GM23338 (cell line): Measurements from ENCODE around the gene SULF2. TPM values are rescaled to one million over a fixed set of nuclear protein-coding genes. Genes with fewer than 3 reads are reported as not detected.

Source experiments
- ATAC-seq: fragments of 200-7000 bp; cut with Tn5 transposase; 3 replicates; pipeline ENCODE4 v1.9.1; 2020
- DNase-seq: peaks from one replicate; pipeline ENCODE4 v3.0.0-alpha.2; 2015; ENCODE audit warnings: low spot score
- H2AFZ ChIP-seq: fragments of 200-600 bp; sonication (generic); 2 replicates; pipeline ENCODE4 v1.8.0; 2016; ENCODE audit warnings: antibody characterized with exemption, mild to moderate bottlenecking, moderate library complexity
- H3F3A ChIP-seq: fragments of 200-600 bp; sonication (generic); replicated peaks from 2 replicates; pipeline ENCODE4 v1.8.0; 2017; ENCODE audit warnings: antibody characterized with exemption, mixed run types, low read depth
- H3K27ac ChIP-seq: fragments of 200-600 bp; sonication (generic); 2 replicates; pipeline ENCODE4 v1.6.1; 2016; ENCODE audit warnings: low read depth
- H3K27me3 ChIP-seq: fragments of 200-600 bp; sonication (generic); 2 replicates; pipeline ENCODE4 v1.8.0; 2016; ENCODE audit warnings: mild to moderate bottlenecking, mixed run types, moderate library complexity; ENCODE audit not compliant: insufficient read depth
- H3K36me3 ChIP-seq: fragments of 200-600 bp; sonication (generic); 2 replicates; pipeline ENCODE4 v1.8.0; 2016; ENCODE audit warnings: mild to moderate bottlenecking; ENCODE audit not compliant: insufficient read depth
- H3K4me1 ChIP-seq: fragments of 200-600 bp; sonication (generic); 2 replicates; pipeline ENCODE4 v1.8.0; 2016; ENCODE audit warnings: mild to moderate bottlenecking, moderate library complexity; ENCODE audit not compliant: insufficient read depth
- H3K4me2 ChIP-seq: fragments of 200-600 bp; sonication (generic); 2 replicates; pipeline ENCODE4 v1.7.1; 2017; ENCODE audit warnings: mixed run types
- H3K4me3 ChIP-seq: fragments of 200-600 bp; sonication (generic); 2 replicates; pipeline ENCODE4 v1.6.1; 2016; ENCODE audit warnings: mixed run types
- H3K79me2 ChIP-seq: fragments of 200-600 bp; sonication (generic); replicated peaks from 2 replicates; pipeline ENCODE4 v1.8.0; 2017; ENCODE audit warnings: mild to moderate bottlenecking; ENCODE audit not compliant: insufficient read depth
- H3K9me2 ChIP-seq: fragments of 200-600 bp; sonication (generic); 2 replicates; pipeline ENCODE4 v1.8.0; 2017; ENCODE audit not compliant: insufficient read depth
- H4K20me1 ChIP-seq: fragments of 200-600 bp; sonication (generic); replicated peaks from 2 replicates; pipeline ENCODE4 v1.8.0; 2017; ENCODE audit warnings: mild to moderate bottlenecking; ENCODE audit not compliant: insufficient read depth
- H3K27ac Mint-ChIP-seq: 2 replicates; pipeline ENCODE4 v1.8.0; 2020; ENCODE audit warnings: inconsistent platforms, mild to moderate bottlenecking, moderate library complexity, mixed read lengths
- H3K27me3 Mint-ChIP-seq: 3 replicates; pipeline ENCODE4 v1.8.0; 2022; ENCODE audit warnings: low read depth, mild to moderate bottlenecking, moderate library complexity, mixed read lengths, inconsistent platforms; ENCODE audit not compliant: insufficient read depth, poor library complexity
- H3K36me3 Mint-ChIP-seq: 3 replicates; pipeline ENCODE4 v1.8.0; 2021; ENCODE audit warnings: low read depth, mild to moderate bottlenecking, inconsistent platforms, moderate library complexity, mixed read lengths
- H3K4me1 Mint-ChIP-seq: 3 replicates; pipeline ENCODE4 v1.8.0; 2020; ENCODE audit warnings: mild to moderate bottlenecking, inconsistent platforms, mixed read lengths
- H3K4me3 Mint-ChIP-seq: 3 replicates; pipeline ENCODE4 v1.8.0; 2021; ENCODE audit warnings: moderate library complexity, mild to moderate bottlenecking, inconsistent platforms, mixed read lengths
- H3K9me3 Mint-ChIP-seq: 3 replicates; pipeline ENCODE4 v1.8.0; 2020; ENCODE audit warnings: moderate library complexity, mild to moderate bottlenecking, inconsistent platforms, mixed read lengths
- CREB1 ChIP-seq: fragments of 250-450 bp; sonication (Bioruptor Pico); IDR thresholded peaks from 2 replicates; pipeline ENCODE4 v1.5.0; 2020; ENCODE audit warnings: low read depth, mild to moderate bottlenecking, moderate library complexity
- EZH2 ChIP-seq: fragments of 200-600 bp; sonication (generic); IDR thresholded peaks from one replicate; pipeline ENCODE4 v1.8.0; 2017; ENCODE audit warnings: antibody characterized with exemption, mild to moderate bottlenecking, low read depth; ENCODE audit not compliant: unreplicated experiment
- EZH2phosphoT487 ChIP-seq: fragments of 200-600 bp; sonication (generic); IDR thresholded peaks from one replicate; pipeline ENCODE4 v1.8.1; 2018; ENCODE audit warnings: antibody characterized with exemption; ENCODE audit not compliant: unreplicated experiment
- NANOG ChIP-seq: IDR thresholded peaks from 2 replicates; pipeline ENCODE4 v1.6.1; 2016; ENCODE audit warnings: antibody characterized with exemption, borderline replicate concordance
- STAT1 ChIP-seq: IDR thresholded peaks from one replicate; pipeline ENCODE4 v1.6.1; 2016; ENCODE audit warnings: antibody characterized with exemption; ENCODE audit not compliant: unreplicated experiment
- ZNF114 ChIP-seq: fragments of 250-450 bp; sonication (Bioruptor Pico); IDR thresholded peaks from 2 replicates; pipeline ENCODE4 v1.5.0; 2020; ENCODE audit warnings: mild to moderate bottlenecking, moderate library complexity
- ZNF331 ChIP-seq: fragments of 250-450 bp; sonication (Bioruptor Pico); IDR thresholded peaks from 2 replicates; pipeline ENCODE4 v1.5.0; 2020; ENCODE audit warnings: low read depth, mild to moderate bottlenecking, moderate library complexity
- polyA plus RNA-seq: library from polyadenylated mRNA; unstranded; fragments of >200 nt; fragmentation: Nextera tagmentation; extraction: Ambion mirVana; gene quantifications from 2 replicates; pipeline ENCODE4 v1.2.1, GENCODE V29; 2016
- total RNA-seq: library from RNA; depleted of rRNA; stranded (reverse); fragments of >200 nt; shearing (Covaris generic); gene quantifications from 2 replicates; pipeline ENCODE4 v1.2.3, GENCODE V29; 2014
- TF ChIP-seq, protein P1 (sequence below), 2 experiments: fragments of 200-600 bp in 1 of 2; sonication (generic) in 1 of 2; conservative IDR thresholded peaks; 2 replicates each; pipeline versions ENCODE4 v1.5.1 to v1.6.1; 2016 to 2017; ENCODE audit warnings: antibody characterized with exemption in 2 of 2, low read depth in 2 of 2, mild to moderate bottlenecking in 2 of 2, moderate library complexity in 1 of 2
- TF ChIP-seq, protein P2 (sequence below): IDR thresholded peaks from one replicate; pipeline ENCODE4 v1.6.1; 2018; ENCODE audit warnings: antibody characterized with exemption; ENCODE audit not compliant: unreplicated experiment
- TF ChIP-seq, protein P3 (sequence below): IDR thresholded peaks from 2 replicates; pipeline ENCODE4 v1.6.1; 2016; ENCODE audit warnings: antibody characterized with exemption
- TF ChIP-seq, protein P4 (sequence below): fragments of 250-450 bp; sonication (Bioruptor Pico); IDR thresholded peaks from 2 replicates; pipeline ENCODE4 v1.5.0; 2020; ENCODE audit warnings: mild to moderate bottlenecking, moderate library complexity

Gene SULF2
- total and polyA plus RNA-seq, 2 experiments from 2014 or later, result 9.5 to 20.7 TPM

DNA sequence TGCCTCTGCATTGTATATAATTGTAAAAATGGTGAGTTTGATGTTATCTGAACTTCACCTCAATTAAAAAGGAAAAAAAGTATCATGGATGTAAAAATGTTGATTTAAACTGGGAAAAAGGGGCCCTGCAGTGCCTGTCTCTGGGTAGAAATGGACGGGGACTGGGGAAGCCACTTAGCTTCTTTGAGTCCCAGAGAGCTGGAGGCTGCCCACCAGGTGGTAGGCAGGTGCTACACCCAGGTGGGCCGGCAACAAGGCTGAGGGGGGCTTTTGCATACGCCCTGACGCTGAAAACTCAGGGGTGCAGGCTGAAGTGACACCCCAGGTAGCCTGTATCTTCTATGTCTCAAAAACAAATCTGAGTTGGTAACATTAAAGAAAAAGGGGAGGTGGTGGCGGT, 118.2 kb downstream of the SULF2 start (continued):
- TF ChIP-seq, protein P1, sequence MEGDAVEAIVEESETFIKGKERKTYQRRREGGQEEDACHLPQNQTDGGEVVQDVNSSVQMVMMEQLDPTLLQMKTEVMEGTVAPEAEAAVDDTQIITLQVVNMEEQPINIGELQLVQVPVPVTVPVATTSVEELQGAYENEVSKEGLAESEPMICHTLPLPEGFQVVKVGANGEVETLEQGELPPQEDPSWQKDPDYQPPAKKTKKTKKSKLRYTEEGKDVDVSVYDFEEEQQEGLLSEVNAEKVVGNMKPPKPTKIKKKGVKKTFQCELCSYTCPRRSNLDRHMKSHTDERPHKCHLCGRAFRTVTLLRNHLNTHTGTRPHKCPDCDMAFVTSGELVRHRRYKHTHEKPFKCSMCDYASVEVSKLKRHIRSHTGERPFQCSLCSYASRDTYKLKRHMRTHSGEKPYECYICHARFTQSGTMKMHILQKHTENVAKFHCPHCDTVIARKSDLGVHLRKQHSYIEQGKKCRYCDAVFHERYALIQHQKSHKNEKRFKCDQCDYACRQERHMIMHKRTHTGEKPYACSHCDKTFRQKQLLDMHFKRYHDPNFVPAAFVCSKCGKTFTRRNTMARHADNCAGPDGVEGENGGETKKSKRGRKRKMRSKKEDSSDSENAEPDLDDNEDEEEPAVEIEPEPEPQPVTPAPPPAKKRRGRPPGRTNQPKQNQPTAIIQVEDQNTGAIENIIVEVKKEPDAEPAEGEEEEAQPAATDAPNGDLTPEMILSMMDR (conservative IDR thresholded peaks at IDR 0.05; ENCODE audit: low read depth in 2 of 2), result no peak
- TF ChIP-seq EZH2phosphoT487 (no peak), ZNF331 (CRISPR knock-in tag) (no peak), CREB1 (CRISPR knock-in tag) (no peak), STAT1 (no peak)
- TF ChIP-seq, protein P2, sequence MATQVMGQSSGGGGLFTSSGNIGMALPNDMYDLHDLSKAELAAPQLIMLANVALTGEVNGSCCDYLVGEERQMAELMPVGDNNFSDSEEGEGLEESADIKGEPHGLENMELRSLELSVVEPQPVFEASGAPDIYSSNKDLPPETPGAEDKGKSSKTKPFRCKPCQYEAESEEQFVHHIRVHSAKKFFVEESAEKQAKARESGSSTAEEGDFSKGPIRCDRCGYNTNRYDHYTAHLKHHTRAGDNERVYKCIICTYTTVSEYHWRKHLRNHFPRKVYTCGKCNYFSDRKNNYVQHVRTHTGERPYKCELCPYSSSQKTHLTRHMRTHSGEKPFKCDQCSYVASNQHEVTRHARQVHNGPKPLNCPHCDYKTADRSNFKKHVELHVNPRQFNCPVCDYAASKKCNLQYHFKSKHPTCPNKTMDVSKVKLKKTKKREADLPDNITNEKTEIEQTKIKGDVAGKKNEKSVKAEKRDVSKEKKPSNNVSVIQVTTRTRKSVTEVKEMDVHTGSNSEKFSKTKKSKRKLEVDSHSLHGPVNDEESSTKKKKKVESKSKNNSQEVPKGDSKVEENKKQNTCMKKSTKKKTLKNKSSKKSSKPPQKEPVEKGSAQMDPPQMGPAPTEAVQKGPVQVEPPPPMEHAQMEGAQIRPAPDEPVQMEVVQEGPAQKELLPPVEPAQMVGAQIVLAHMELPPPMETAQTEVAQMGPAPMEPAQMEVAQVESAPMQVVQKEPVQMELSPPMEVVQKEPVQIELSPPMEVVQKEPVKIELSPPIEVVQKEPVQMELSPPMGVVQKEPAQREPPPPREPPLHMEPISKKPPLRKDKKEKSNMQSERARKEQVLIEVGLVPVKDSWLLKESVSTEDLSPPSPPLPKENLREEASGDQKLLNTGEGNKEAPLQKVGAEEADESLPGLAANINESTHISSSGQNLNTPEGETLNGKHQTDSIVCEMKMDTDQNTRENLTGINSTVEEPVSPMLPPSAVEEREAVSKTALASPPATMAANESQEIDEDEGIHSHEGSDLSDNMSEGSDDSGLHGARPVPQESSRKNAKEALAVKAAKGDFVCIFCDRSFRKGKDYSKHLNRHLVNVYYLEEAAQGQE, result no peak

DNA sequence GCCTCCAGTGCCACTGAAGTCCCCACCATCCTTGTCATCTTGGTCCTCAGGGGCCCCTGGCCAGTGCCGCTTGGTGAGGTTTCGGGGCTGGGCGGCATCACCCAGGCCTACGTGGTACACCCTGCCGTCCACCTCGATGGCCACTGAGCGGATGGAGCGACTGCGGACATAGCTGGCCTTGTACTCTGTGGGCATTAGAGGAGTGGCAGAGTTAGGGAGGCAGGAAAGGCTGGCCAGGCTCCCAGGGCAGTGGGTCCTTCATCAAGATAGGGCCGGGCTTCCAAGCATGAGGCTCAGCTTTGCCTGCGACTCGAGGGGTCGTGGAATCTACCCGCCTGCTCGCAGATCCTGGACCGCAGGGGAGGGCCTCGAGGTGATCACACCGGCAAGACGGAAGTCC, 119.0 kb downstream of the SULF2 start:
- Histone ChIP-seq H3K9me2 (no peaks in the 10 kb centered on the region), H3K36me3 (no peaks in the 10 kb centered on the region; the same call in 1 of the 2 replicates), H3K4me1 (peaks cover 9% of the 10 kb centered on the region; the same call in 1 of the 2 replicates), H3K79me2 (no peaks in the 10 kb centered on the region), H3K4me2 (no peak overlapping the region), H3K4me3 (no peak overlapping the region), H3F3A (no peaks in the 10 kb centered on the region), H2AFZ (no peak overlapping the region), H3K27me3 (no peaks in the 10 kb centered on the region), H4K20me1 (no peaks in the 10 kb centered on the region), H3K27ac (no peak overlapping the region)
- peaks cover 11% of the 10 kb centered on the region for H3K27me3 Mint-ChIP-seq
- DNase-seq (no peak), ATAC-seq (no peak)
- no peak overlapping the region for H3K4me3 Mint-ChIP-seq
- no peaks in the 10 kb centered on the region; the same call in 2 of the 3 replicates for H3K36me3 Mint-ChIP-seq
- H3K27ac Mint-ChIP-seq, result no peak overlapping the region
- peaks cover 13% of the 10 kb centered on the region for H3K4me1 Mint-ChIP-seq
- no peaks in the 10 kb centered on the region for H3K9me3 Mint-ChIP-seq
- TF ChIP-seq NANOG (no peak), STAT1 (no peak), CREB1 (CRISPR knock-in tag) (no peak), ZNF331 (CRISPR knock-in tag) (no peak), ZNF114 (CRISPR knock-in tag) (no peak), EZH2phosphoT487 (no peak), EZH2 (no peak)
- TF ChIP-seq, protein P3, sequence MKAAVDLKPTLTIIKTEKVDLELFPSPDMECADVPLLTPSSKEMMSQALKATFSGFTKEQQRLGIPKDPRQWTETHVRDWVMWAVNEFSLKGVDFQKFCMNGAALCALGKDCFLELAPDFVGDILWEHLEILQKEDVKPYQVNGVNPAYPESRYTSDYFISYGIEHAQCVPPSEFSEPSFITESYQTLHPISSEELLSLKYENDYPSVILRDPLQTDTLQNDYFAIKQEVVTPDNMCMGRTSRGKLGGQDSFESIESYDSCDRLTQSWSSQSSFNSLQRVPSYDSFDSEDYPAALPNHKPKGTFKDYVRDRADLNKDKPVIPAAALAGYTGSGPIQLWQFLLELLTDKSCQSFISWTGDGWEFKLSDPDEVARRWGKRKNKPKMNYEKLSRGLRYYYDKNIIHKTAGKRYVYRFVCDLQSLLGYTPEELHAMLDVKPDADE, result no peak
- TF ChIP-seq, protein P4, sequence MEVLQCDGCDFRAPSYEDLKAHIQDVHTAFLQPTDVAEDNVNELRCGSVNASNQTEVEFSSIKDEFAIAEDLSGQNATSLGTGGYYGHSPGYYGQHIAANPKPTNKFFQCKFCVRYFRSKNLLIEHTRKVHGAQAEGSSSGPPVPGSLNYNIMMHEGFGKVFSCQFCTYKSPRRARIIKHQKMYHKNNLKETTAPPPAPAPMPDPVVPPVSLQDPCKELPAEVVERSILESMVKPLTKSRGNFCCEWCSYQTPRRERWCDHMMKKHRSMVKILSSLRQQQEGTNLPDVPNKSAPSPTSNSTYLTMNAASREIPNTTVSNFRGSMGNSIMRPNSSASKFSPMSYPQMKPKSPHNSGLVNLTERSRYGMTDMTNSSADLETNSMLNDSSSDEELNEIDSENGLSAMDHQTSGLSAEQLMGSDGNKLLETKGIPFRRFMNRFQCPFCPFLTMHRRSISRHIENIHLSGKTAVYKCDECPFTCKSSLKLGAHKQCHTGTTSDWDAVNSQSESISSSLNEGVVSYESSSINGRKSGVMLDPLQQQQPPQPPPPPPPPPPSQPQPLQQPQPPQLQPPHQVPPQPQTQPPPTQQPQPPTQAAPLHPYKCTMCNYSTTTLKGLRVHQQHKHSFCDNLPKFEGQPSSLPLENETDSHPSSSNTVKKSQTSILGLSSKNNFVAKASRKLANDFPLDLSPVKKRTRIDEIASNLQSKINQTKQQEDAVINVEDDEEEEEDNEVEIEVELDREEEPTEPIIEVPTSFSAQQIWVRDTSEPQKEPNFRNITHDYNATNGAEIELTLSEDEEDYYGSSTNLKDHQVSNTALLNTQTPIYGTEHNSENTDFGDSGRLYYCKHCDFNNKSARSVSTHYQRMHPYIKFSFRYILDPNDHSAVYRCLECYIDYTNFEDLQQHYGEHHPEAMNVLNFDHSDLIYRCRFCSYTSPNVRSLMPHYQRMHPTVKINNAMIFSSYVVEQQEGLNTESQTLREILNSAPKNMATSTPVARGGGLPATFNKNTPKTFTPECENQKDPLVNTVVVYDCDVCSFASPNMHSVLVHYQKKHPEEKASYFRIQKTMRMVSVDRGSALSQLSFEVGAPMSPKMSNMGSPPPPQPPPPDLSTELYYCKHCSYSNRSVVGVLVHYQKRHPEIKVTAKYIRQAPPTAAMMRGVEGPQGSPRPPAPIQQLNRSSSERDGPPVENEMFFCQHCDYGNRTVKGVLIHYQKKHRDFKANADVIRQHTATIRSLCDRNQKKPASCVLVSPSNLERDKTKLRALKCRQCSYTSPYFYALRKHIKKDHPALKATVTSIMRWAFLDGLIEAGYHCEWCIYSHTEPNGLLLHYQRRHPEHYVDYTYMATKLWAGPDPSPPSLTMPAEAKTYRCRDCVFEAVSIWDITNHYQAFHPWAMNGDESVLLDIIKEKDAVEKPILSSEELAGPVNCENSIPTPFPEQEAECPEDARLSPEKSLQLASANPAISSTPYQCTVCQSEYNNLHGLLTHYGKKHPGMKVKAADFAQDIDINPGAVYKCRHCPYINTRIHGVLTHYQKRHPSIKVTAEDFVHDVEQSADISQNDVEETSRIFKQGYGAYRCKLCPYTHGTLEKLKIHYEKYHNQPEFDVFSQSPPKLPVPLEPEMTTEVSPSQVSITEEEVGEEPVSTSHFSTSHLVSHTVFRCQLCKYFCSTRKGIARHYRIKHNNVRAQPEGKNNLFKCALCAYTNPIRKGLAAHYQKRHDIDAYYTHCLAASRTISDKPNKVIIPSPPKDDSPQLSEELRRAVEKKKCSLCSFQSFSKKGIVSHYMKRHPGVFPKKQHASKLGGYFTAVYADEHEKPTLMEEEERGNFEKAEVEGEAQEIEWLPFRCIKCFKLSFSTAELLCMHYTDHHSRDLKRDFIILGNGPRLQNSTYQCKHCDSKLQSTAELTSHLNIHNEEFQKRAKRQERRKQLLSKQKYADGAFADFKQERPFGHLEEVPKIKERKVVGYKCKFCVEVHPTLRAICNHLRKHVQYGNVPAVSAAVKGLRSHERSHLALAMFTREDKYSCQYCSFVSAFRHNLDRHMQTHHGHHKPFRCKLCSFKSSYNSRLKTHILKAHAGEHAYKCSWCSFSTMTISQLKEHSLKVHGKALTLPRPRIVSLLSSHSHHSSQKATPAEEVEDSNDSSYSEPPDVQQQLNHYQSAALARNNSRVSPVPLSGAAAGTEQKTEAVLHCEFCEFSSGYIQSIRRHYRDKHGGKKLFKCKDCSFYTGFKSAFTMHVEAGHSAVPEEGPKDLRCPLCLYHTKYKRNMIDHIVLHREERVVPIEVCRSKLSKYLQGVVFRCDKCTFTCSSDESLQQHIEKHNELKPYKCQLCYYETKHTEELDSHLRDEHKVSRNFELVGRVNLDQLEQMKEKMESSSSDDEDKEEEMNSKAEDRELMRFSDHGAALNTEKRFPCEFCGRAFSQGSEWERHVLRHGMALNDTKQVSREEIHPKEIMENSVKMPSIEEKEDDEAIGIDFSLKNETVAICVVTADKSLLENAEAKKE, result no peak
